IPS-18a (cell line): ENCODE data around the gene NOS1AP.
"Not testable (repeated sequence)": the region's sequence is repeated elsewhere in the genome, so short reads cannot be mapped to it uniquely, and the experiment has no call there.

Experiments used
- H3K27ac ChIP-seq: one replicate; pipeline ENCODE4 v1.5.1; 2013; ENCODE audit warnings: low read length
- H3K27me3 ChIP-seq: one replicate; pipeline ENCODE4 v1.6.1; 2013; ENCODE audit warnings: mild to moderate bottlenecking, low read length; ENCODE audit not compliant: control insufficient read depth, insufficient read depth
- H3K36me3 ChIP-seq: one replicate; pipeline ENCODE4 v1.6.1; 2013; ENCODE audit warnings: low read depth, low read length; ENCODE audit not compliant: control insufficient read depth
- H3K4me1 ChIP-seq: one replicate; pipeline ENCODE4 v1.6.1; 2013; ENCODE audit warnings: low read depth, low read length; ENCODE audit not compliant: control insufficient read depth
- H3K4me3 ChIP-seq: one replicate; pipeline ENCODE4 v1.5.1; 2013; ENCODE audit warnings: low read length
- H3K9ac ChIP-seq: one replicate; pipeline ENCODE4 v1.6.1; 2013; ENCODE audit warnings: mild to moderate bottlenecking, low read length, moderate library complexity
- H3K9me3 ChIP-seq: one replicate; pipeline ENCODE4 v1.6.1; 2013; ENCODE audit warnings: low read depth, low read length; ENCODE audit not compliant: control insufficient read depth

Gene NOS1AP

DNA sequence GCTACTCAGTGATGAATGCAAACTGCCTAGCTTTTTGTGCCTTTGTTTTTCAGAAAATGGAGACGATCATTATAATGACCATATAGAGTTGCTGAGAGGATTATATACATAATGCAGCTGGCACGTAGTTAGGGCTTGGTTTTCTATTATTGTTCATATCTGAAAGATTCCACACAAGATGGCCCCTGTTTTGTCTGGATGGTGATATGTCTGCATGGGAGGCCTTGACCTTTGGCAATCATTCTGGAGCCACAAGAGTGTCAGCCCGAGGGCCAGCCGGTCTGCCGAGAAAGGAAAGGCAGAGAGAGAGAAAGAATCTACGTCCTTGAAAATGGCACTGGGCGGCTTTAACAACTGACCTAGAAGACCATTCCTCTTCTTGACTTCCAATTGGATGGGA, 348.2 kb downstream of the NOS1AP start:
- no peaks in the 10 kb centered on the region for H3K27me3 ChIP-seq
- no peak overlapping the region for H3K9ac ChIP-seq
- H3K4me1 ChIP-seq = no peaks in the 10 kb centered on the region
- no peaks in the 10 kb centered on the region for H3K36me3 ChIP-seq
- no peak overlapping the region for H3K27ac ChIP-seq
- H3K4me3 ChIP-seq = no peak overlapping the region
- H3K9me3 ChIP-seq = peaks cover 4% of the 10 kb centered on the region

DNA sequence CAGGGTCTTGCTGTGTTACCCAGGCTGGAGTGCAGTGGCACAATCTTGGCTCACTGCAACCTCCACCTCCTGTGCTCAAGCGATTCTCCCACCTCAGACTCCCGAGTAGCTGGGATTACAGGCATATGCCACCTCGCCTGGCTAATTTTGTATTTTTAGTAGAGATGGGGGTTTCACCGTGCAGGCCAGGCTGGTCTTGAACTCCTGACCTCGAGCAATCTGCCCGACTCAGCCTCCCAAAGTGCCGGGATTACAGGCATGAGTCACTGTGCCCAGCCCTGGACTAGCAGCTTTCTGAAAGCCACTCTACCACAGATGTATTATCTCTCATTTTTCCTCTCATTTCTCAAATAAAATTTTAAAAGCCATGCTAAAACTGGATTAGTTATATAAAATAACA, 349.1 kb downstream of the NOS1AP start:
- not testable (repeated sequence) for H3K9ac ChIP-seq, H3K4me3 ChIP-seq, H3K4me1 ChIP-seq, H3K36me3 ChIP-seq, H3K27me3 ChIP-seq, H3K27ac ChIP-seq, H3K9me3 ChIP-seq

DNA sequence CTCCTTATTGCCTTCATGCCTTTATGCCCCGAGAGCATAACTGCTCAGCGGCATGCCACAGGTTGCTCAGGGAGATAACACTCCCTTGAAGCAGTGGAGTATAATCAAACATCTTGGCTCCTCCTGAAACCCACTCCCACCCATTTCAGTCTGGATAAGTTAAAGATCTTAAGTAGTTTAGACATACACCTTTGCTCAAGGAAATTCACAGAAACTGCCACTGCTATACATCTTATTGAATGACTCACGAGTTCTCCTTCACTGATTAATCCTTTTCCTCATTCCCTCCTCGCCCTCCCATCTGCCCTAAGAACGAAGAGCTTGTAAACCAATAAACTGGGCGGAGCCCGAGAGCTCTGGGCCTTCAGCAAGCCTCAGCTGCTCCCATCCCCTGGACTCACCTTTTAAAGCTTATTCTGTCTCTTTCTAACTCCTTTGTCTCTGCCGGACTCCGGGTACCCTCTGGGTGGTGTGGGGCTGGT, 350.0 kb downstream of the NOS1AP start:
- H3K36me3 ChIP-seq, H3K4me3 ChIP-seq, H3K9ac ChIP-seq, H3K9me3 ChIP-seq, H3K27ac ChIP-seq, H3K27me3 ChIP-seq, H3K4me1 ChIP-seq: not testable (repeated sequence)
